SH-SY5Y (cell line): ENCODE measurements around the gene PTPRD.

Experiments
- GATA2 ChIP-seq: IDR thresholded peaks from 2 replicates; pipeline ENCODE4 v1.6.1; 2011; ENCODE audit warnings: mild to moderate bottlenecking, low read depth, low read length
- GATA3 ChIP-seq: IDR thresholded peaks from 2 replicates; pipeline ENCODE4 v1.6.1; 2011; ENCODE audit warnings: low read depth, mild to moderate bottlenecking, low read length, moderate library complexity

PTPRD gene

GRCh38 chr9:8649160-8649559, 1963.6 kb downstream of the PTPRD start:
- TF ChIP-seq GATA2 = no peak
- TF ChIP-seq GATA3 = no peak

GRCh38 chr9:8648271-8648845, 1964.4 kb downstream of the PTPRD start:
- no peak for TF ChIP-seq GATA2
- no peak for TF ChIP-seq GATA3

GRCh38 chr9:8647824-8648223, 1965.0 kb downstream of the PTPRD start:
- TF ChIP-seq GATA2 (no peak), GATA3 (no peak)

- TF ChIP-seq GATA2 (no peak), GATA3 (no peak)
Measured at GRCh38 chr9:8644571-8644970, 1968.2 kb downstream of the PTPRD start.

GRCh38 chr9:8643896-8644295, 1968.9 kb downstream of the PTPRD start:
- TF ChIP-seq GATA3 (no peak), GATA2 (no peak)

- TF ChIP-seq GATA3 = no peak
- no peak for TF ChIP-seq GATA2
Measured at GRCh38 chr9:8643464-8643863, 1969.3 kb downstream of the PTPRD start.

- TF ChIP-seq GATA2 (no peak), GATA3 (no peak)
Measured at GRCh38 chr9:8640761-8641160, 1972.0 kb downstream of the PTPRD start.

GRCh38 chr9:8637626-8638025, 1975.2 kb downstream of the PTPRD start:
- TF ChIP-seq GATA2 (no peak), GATA3 (no peak)

GRCh38 chr9:8633784-8634183, 1979.0 kb downstream of the PTPRD start:
- TF ChIP-seq GATA2 (no peak), GATA3 (no peak)

GRCh38 chr9:8632493-8632892, 1980.3 kb downstream of the PTPRD start:
- TF ChIP-seq GATA3 (no peak), GATA2 (no peak)

- TF ChIP-seq GATA2 = no peak
- TF ChIP-seq GATA3 = no peak
Measured at GRCh38 chr9:8628791-8629190, 1984.0 kb downstream of the PTPRD start.

GRCh38 chr9:8627976-8628679, 1984.7 kb downstream of the PTPRD start:
- TF ChIP-seq GATA2 (no peak), GATA3 (no peak)

- TF ChIP-seq GATA2 = no peak
Measured at GRCh38 chr9:8622871-8623270, 1989.9 kb downstream of the PTPRD start.

- TF ChIP-seq GATA2 (no peak), GATA3 (no peak)
Measured at GRCh38 chr9:8622222-8622802, 1990.5 kb downstream of the PTPRD start.

- TF ChIP-seq GATA2 (no peak), GATA3 (no peak)
Measured at GRCh38 chr9:8621416-8621815, 1991.4 kb downstream of the PTPRD start.

- TF ChIP-seq GATA2 (no peak), GATA3 (no peak)
Measured at GRCh38 chr9:8616414-8616813, 1996.4 kb downstream of the PTPRD start.
